Karpas-422 (cell line): ENCODE results near the gene TMEFF2. TPM values are rescaled to one million over a fixed set of nuclear protein-coding genes. Genes with fewer than 3 reads are reported as not detected.

Experiments used
- DNase-seq: peaks from one replicate; pipeline ENCODE4 v3.0.0-alpha.2; 2015
- H2AFZ ChIP-seq: fragments of 200-600 bp; sonication (generic); 2 replicates; pipeline ENCODE4 v1.6.1; 2014; ENCODE audit warnings: antibody characterized with exemption, low read length, mixed read lengths
- H3K27ac ChIP-seq: fragments of 200-600 bp; sonication (generic); 2 replicates; pipeline ENCODE4 v1.5.1; 2014; ENCODE audit warnings: mild to moderate bottlenecking, low read length, moderate library complexity
- H3K27me3 ChIP-seq: fragments of 200-600 bp; sonication (generic); 2 replicates; pipeline ENCODE4 v1.6.1; 2014; ENCODE audit warnings: low read length, mixed read lengths
- H3K36me3 ChIP-seq: fragments of 200-600 bp; sonication (generic); 2 replicates; pipeline ENCODE4 v1.6.1; 2014; ENCODE audit warnings: low read length, mixed read lengths; ENCODE audit not compliant: insufficient read depth
- H3K4me1 ChIP-seq: fragments of 200-600 bp; sonication (generic); 2 replicates; pipeline ENCODE4 v1.6.1; 2014; ENCODE audit warnings: mild to moderate bottlenecking, low read length, mixed read lengths
- H3K4me2 ChIP-seq: fragments of 200-600 bp; sonication (generic); 2 replicates; pipeline ENCODE4 v1.6.1; 2014; ENCODE audit warnings: low read length, low read depth, mild to moderate bottlenecking; ENCODE audit not compliant: poor library complexity, severe bottlenecking
- H3K4me3 ChIP-seq: fragments of 200-600 bp; sonication (generic); 2 replicates; pipeline ENCODE4 v1.5.1; 2014; ENCODE audit warnings: mild to moderate bottlenecking, antibody characterized with exemption, low read length, mixed read lengths
- H3K79me2 ChIP-seq: fragments of 200-600 bp; sonication (generic); 2 replicates; pipeline ENCODE4 v1.6.1; 2014; ENCODE audit warnings: mild to moderate bottlenecking, low read length, mixed read lengths
- H3K9ac ChIP-seq: fragments of 200-600 bp; sonication (generic); 2 replicates; pipeline ENCODE4 v1.6.0; 2014; ENCODE audit warnings: low read length
- H3K9me2 ChIP-seq: fragments of 200-600 bp; sonication (generic), shearing (Covaris generic); replicated peaks from 2 replicates; pipeline ENCODE4 v1.6.0; 2014; ENCODE audit warnings: mild to moderate bottlenecking, low read length, moderate library complexity; ENCODE audit not compliant: insufficient read depth
- H3K9me3 ChIP-seq: fragments of 300-700, 200-600 bp; sonication (generic); 2 replicates; pipeline ENCODE4 v1.6.1; 2014; ENCODE audit warnings: low read length, mixed read lengths
- H4K20me1 ChIP-seq: fragments of 200-600 bp; sonication (generic); 2 replicates; pipeline ENCODE4 v1.6.1; 2014; ENCODE audit warnings: mild to moderate bottlenecking, antibody characterized with exemption, low read length, low read depth; ENCODE audit not compliant: insufficient read depth
- total RNA-seq: library from RNA; depleted of rRNA; stranded (reverse); fragments of >200 nt; shearing (Covaris generic); gene quantifications from 2 replicates; pipeline ENCODE4 v1.2.3, GENCODE V29; 2014; ENCODE audit warnings: low replicate concordance

Gene TMEFF2
- total RNA-seq, 1 experiment from 2014 or later, result not detected

DNA sequence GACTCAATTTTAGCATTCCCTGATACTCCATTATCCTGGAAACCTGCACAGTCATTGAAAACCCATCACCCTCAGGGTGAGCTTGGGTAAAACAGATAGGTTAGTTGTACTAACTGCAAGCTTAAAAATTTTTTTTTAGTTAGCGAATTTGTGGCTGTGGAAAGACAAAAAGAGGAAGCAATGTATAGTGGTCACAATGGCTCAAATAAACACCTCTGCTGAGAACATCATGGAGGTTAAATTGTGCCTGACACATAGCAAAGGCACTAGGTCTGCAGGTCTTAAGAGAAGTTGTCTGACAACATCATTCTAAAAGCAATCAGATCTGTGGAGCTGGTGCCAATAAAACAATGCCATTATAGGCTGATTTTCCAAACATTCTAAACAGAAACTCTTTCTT, 263.4 kb downstream of the TMEFF2 start:
- no peaks in the 10 kb centered on the region for H3K36me3 ChIP-seq
- H3K4me1 ChIP-seq, result no peaks in the 10 kb centered on the region
- H3K27me3 ChIP-seq, result no peaks in the 10 kb centered on the region
- no peak overlapping the region for H3K9ac ChIP-seq
- no peaks in the 10 kb centered on the region for H3K9me3 ChIP-seq
- H3K4me2 ChIP-seq, result no peak overlapping the region
- no peaks in the 10 kb centered on the region for H4K20me1 ChIP-seq
- H3K4me3 ChIP-seq, result no peak overlapping the region
- no peaks in the 10 kb centered on the region for H3K9me2 ChIP-seq
- no peak for DNase-seq
- H3K79me2 ChIP-seq, result no peaks in the 10 kb centered on the region
- H2AFZ ChIP-seq, result no peak overlapping the region
- no peak overlapping the region for H3K27ac ChIP-seq

DNA sequence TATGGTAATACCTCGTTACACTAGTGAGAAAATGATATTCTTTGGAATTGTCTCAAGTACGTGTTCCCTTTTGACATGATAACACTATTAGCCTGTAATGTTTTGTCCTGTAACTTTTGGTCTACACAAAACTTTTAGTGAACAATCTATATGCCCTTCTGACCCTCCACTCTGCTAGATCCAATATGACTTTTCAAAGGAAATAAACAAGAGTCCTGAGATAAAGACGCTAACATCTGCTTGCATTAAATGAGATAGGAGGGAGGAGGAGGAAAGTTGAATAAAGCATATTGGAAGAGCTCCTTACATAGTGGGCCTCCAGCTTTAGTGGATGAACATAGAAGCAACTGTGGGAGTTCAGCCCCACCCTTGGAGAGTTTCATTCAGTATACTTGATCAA, 264.5 kb downstream of the TMEFF2 start:
- Histone ChIP-seq H3K27me3 (no peaks in the 10 kb centered on the region), H3K9me2 (no peaks in the 10 kb centered on the region), H3K27ac (no peak overlapping the region), H3K4me3 (no peak overlapping the region), H3K36me3 (no peaks in the 10 kb centered on the region), H3K4me2 (no peak overlapping the region), H3K9me3 (no peaks in the 10 kb centered on the region), H3K79me2 (no peaks in the 10 kb centered on the region), H2AFZ (no peak overlapping the region), H3K9ac (no peak overlapping the region), H3K4me1 (no peaks in the 10 kb centered on the region), H4K20me1 (no peaks in the 10 kb centered on the region)
- DNase-seq, result no peak

DNA sequence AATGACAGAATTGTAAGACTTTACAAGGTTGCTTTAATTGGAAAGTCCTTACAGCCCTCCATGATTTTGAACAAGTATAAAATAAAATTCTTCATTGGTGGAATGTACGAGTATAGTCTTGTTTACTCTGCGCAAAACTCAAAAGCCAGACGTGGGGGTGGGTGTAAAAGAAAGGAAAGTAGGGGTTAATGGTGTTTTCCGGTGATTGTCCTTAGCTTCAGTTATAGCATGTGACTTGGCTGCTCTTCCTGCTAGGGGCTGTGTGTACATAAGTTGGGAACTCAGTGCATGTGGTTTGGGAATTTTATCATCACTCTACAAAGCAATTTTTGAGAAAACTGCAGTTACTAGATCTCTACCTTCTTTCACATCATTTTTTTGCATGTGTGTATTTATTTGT, 265.4 kb downstream of the TMEFF2 start:
- Histone ChIP-seq H3K79me2 (no peaks in the 10 kb centered on the region), H3K4me2 (no peak overlapping the region), H4K20me1 (no peaks in the 10 kb centered on the region), H2AFZ (no peak overlapping the region), H3K9ac (no peak overlapping the region), H3K27ac (no peak overlapping the region), H3K4me1 (no peaks in the 10 kb centered on the region), H3K27me3 (no peaks in the 10 kb centered on the region), H3K9me3 (no peaks in the 10 kb centered on the region), H3K4me3 (no peak overlapping the region), H3K36me3 (no peaks in the 10 kb centered on the region), H3K9me2 (no peaks in the 10 kb centered on the region)
- DNase-seq, result no peak

DNA sequence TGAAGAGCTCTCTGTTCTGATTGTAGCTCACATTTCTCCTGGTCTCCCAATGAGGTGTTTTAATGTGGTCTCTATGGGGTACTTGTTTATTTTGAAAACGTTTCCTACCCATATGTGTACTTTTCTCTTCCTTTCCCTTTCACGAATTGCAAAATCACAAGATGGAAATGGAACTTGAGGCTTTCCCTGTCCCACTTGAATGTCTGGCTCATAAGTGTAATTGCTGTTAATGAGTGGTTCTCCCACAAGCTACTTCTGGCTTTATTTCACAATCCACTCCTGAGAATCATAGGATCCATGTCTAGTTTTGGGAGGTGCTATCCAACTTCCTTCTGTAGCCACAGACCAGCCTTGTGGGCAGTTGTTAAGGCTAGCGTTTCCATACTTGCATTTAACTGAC, 266.7 kb downstream of the TMEFF2 start:
- no peak overlapping the region for H3K4me2 ChIP-seq
- no peak overlapping the region for H2AFZ ChIP-seq
- H3K9ac ChIP-seq, result no peak overlapping the region

DNA sequence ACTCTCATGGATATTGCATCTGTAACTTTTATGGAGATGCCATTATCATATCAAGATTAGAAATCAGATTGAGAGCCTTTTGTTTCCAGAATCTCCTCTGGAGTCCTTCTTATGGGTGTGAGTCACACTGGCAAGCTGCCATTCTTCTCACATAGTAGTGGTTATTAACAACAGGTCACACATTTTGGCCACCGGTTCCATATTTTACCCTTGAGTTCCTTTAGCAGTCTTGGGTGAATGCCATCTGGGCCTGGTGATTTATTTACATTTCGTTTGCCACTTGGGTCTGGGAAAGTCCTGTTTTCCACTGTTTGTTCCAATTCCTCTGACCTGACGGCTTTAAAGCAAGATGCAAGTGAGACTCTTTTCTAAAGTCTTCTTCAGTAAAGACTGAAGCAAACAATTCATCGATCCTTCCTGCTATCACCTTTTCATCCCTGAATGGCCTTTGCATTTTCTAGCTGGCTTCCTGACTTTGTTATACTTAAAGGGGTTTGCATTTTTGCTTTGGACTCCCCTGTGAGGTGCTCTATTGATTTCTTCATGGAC, 267.3 kb downstream of the TMEFF2 start:
- Histone ChIP-seq H3K79me2 (no peaks in the 10 kb centered on the region), H3K9me3 (no peaks in the 10 kb centered on the region), H3K36me3 (no peaks in the 10 kb centered on the region), H4K20me1 (no peaks in the 10 kb centered on the region), H3K9me2 (no peaks in the 10 kb centered on the region), H3K4me2 (no peak overlapping the region), H3K9ac (no peak overlapping the region), H2AFZ (no peak overlapping the region), H3K4me3 (no peak overlapping the region), H3K27ac (no peak overlapping the region), H3K4me1 (no peaks in the 10 kb centered on the region), H3K27me3 (no peaks in the 10 kb centered on the region)
- DNase-seq, result no peak

More for the DNA sequence above, 266.7 kb downstream of the TMEFF2 start:
- Histone ChIP-seq H3K79me2 (no peaks in the 10 kb centered on the region), H3K27me3 (no peaks in the 10 kb centered on the region), H4K20me1 (no peaks in the 10 kb centered on the region), H3K9me2 (no peaks in the 10 kb centered on the region), H3K9me3 (no peaks in the 10 kb centered on the region), H3K4me3 (no peak overlapping the region), H3K27ac (no peak overlapping the region), H3K36me3 (no peaks in the 10 kb centered on the region), H3K4me1 (no peaks in the 10 kb centered on the region)
- DNase-seq, result no peak

DNA sequence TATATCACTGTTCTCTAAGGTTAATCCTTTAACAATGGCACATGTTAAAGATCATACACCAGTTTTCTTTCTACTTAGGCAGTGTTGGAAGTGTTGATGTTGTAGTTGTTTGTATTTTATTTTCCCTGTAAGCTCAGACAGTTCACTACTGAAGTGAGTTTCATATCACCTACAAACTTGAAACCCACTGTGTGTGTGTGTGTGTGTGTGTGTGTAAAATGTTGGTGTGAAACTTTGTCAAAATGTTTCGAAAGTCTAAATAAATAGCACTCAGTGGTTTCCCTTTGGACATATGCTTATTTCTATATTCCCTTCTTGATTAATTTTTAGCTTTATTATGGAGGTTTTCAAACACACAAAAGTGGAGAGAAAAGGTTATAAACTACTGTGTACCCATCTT, 268.1 kb downstream of the TMEFF2 start:
- no peaks in the 10 kb centered on the region for H3K9me2 ChIP-seq
- H3K27me3 ChIP-seq, result no peaks in the 10 kb centered on the region
- no peaks in the 10 kb centered on the region for H4K20me1 ChIP-seq
- no peak overlapping the region for H3K4me3 ChIP-seq
- no peaks in the 10 kb centered on the region for H3K36me3 ChIP-seq
- no peaks in the 10 kb centered on the region for H3K4me1 ChIP-seq
- H3K79me2 ChIP-seq, result no peaks in the 10 kb centered on the region
- H3K9me3 ChIP-seq, result no peaks in the 10 kb centered on the region
- H3K27ac ChIP-seq, result no peak overlapping the region
- no peak overlapping the region for H3K9ac ChIP-seq
- no peak for DNase-seq
- no peak overlapping the region for H3K4me2 ChIP-seq
- H2AFZ ChIP-seq, result no peak overlapping the region

DNA sequence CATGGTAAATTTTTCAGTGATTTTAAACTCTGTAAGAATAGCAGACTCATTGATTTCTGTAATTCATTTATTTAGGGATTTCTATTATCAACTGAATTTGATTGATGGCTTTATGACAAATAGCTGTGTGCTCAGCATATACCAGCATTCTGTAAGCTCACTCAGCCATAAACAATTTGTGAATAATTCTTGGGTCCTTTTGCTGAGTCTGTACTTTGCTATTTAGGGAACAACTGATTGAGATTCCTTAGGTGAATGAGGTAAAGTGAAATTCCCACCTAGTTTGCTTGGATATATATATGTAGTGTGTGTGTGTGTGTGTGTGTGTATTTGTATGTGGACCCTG, 271.1 kb downstream of the TMEFF2 start:
- H3K27me3 ChIP-seq, result no peaks in the 10 kb centered on the region
- no peak overlapping the region for H2AFZ ChIP-seq
- no peaks in the 10 kb centered on the region for H4K20me1 ChIP-seq
- no peaks in the 10 kb centered on the region for H3K9me3 ChIP-seq
- no peak for DNase-seq
- H3K27ac ChIP-seq, result no peak overlapping the region
- H3K4me3 ChIP-seq, result no peak overlapping the region
- no peaks in the 10 kb centered on the region for H3K4me1 ChIP-seq
- H3K9me2 ChIP-seq, result no peaks in the 10 kb centered on the region
- H3K4me2 ChIP-seq, result no peak overlapping the region
- no peak overlapping the region for H3K9ac ChIP-seq
- no peaks in the 10 kb centered on the region for H3K79me2 ChIP-seq
- H3K36me3 ChIP-seq, result no peaks in the 10 kb centered on the region

DNA sequence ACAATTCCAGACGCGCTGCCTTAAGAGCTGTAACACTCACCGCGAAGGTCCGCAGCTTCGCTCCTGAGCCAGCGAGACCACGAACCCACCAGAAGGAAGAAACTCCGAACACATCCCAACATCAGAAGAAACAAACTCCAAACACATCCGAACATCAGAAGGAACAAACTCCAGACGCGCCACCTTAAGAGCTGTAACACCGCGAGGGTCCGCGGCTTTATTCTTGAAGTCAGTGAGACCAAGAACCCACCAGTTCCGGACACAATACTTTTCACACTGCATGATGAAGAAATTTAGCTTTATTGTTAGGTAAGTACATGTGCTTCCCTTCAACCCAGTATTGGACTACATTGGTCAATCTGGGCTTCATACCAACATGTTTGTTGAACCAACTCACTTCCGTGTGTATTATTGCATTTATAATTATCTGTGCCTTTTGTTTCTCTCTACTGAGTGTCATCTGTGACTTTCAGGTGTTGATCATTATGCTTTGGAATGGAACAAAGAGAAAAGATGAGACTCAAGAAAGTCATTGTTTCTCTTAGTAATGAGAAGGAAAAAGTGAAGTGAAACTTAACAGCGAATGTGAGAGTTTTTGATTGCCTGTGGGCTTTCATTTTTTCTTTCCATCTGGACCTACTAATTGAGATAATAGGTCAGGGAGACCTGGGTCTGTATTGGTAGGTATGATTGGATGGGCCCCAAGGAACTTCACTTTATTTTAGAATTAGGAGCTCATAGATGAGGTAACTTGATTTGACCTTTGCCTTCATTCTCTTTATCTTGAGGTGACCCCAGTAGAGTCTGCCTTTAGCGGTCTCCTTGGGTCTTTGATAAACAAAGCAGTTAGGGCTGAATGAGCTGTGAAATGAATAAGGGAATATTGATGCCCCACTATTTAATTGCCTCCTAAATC, 271.7 kb downstream of the TMEFF2 start:
- no peak for DNase-seq
- no peak overlapping the region for H3K4me2 ChIP-seq
- no peaks in the 10 kb centered on the region for H3K9me2 ChIP-seq
- no peaks in the 10 kb centered on the region for H3K27me3 ChIP-seq
- H3K79me2 ChIP-seq, result no peaks in the 10 kb centered on the region
- H3K36me3 ChIP-seq, result no peaks in the 10 kb centered on the region
- no peaks in the 10 kb centered on the region for H4K20me1 ChIP-seq
- no peak overlapping the region for H3K27ac ChIP-seq
- H3K9ac ChIP-seq, result no peak overlapping the region
- H3K4me3 ChIP-seq, result no peak overlapping the region
- H2AFZ ChIP-seq, result no peak overlapping the region
- no peaks in the 10 kb centered on the region for H3K4me1 ChIP-seq
- no peaks in the 10 kb centered on the region for H3K9me3 ChIP-seq
